H1 (cell line): ENCODE measurements around the gene JPH3. TPM values are rescaled to one million over a fixed set of nuclear protein-coding genes. Genes with fewer than 3 reads are reported as not detected.

Experiments
- CTCF ChIA-PET: fragments of 300-600 bp; sonication (Branson Sonifier 250); formaldehyde crosslinking; loops from one replicate; lab custom pipeline; 2021; ENCODE audit not compliant: partially characterized antibody; lab: Charles Lee
- POLR2A ChIA-PET: fragments of 300-600 bp; sonication (Branson Sonifier 250); formaldehyde crosslinking; loops from one replicate; lab custom pipeline; 2021; ENCODE audit warnings: inconsistent platforms; ENCODE audit not compliant: partially characterized antibody; lab: Charles Lee
- DNase-seq, 2 experiments: peaks; one replicate each; pipeline versions ENCODE4 v3.0.0 to v3.0.0-alpha.2; 2010 to 2022; ENCODE audit warnings: low spot score in 2 of 2, low read depth in 1 of 2, mixed read lengths in 1 of 2
- FAIRE-seq: peaks from 2 replicates; lab custom pipeline; 2011; peaks lifted over from hg19 to GRCh38; lab: Jason Lieb, UNC
- H2AFZ ChIP-seq: 2 replicates; pipeline ENCODE4 v1.8.1; 2012; ENCODE audit warnings: low read length, inconsistent platforms
- H2AK5ac ChIP-seq: 2 replicates; pipeline ENCODE4 v1.6.1; 2013; ENCODE audit warnings: low read depth, low read length
- H2BK120ac ChIP-seq: replicated peaks from 2 replicates; pipeline ENCODE3; 2013; ENCODE audit warnings: low read depth, low read length, inconsistent platforms
- H2BK12ac ChIP-seq: 2 replicates; pipeline ENCODE4 v1.6.1; 2013; ENCODE audit warnings: low read depth, low read length
- H2BK15ac ChIP-seq: 2 replicates; pipeline ENCODE4 v1.6.1; 2013; ENCODE audit warnings: low read length
- H2BK20ac ChIP-seq: 2 replicates; pipeline ENCODE4 v1.6.1; 2013; ENCODE audit warnings: low read length
- H2BK5ac ChIP-seq: 2 replicates; pipeline ENCODE4 v1.6.1; 2013; ENCODE audit warnings: low read depth, low read length
- H3K14ac ChIP-seq: 2 replicates; pipeline ENCODE4 v1.6.1; 2013; ENCODE audit warnings: inconsistent platforms; ENCODE audit not compliant: insufficient read length
- H3K18ac ChIP-seq: 2 replicates; pipeline ENCODE4 v1.6.1; 2013; ENCODE audit warnings: low read length; ENCODE audit errors: extremely low read depth
- H3K23ac ChIP-seq: 2 replicates; pipeline ENCODE4 v1.6.1; 2013; ENCODE audit warnings: inconsistent platforms; ENCODE audit not compliant: insufficient read length
- H3K23me2 ChIP-seq: 2 replicates; pipeline ENCODE4 v1.6.1; 2013; ENCODE audit warnings: low read depth, low read length
- H3K27ac ChIP-seq: 2 replicates; pipeline ENCODE4 v1.6.1; 2011; ENCODE audit warnings: low read depth, low read length, inconsistent platforms
- H3K27me3 ChIP-seq, 4 experiments: replicated peaks in 1 of 4; 1 replicate in 1 of 4; 2 replicates in 3 of 4; pipeline versions ENCODE4 v1.6.1 to v1.8.1; 2011 to 2013; ENCODE audit warnings: low read length in 3 of 4, mild to moderate bottlenecking in 3 of 4, inconsistent platforms in 2 of 4, mixed read lengths in 2 of 4, moderate library complexity in 1 of 4; ENCODE audit not compliant: control insufficient read depth in 3 of 4, insufficient read depth in 3 of 4; ENCODE audit errors: extremely low read depth in 1 of 4
- H3K36me3 ChIP-seq, 4 experiments: 2 replicates each; pipeline versions ENCODE4 v1.6.1 to v1.8.1; 2011 to 2013; ENCODE audit warnings: mild to moderate bottlenecking in 4 of 4, low read length in 3 of 4, moderate library complexity in 2 of 4, control low read depth in 1 of 4, inconsistent platforms in 1 of 4; ENCODE audit not compliant: insufficient read depth in 4 of 4, control insufficient read depth in 2 of 4
- H3K4ac ChIP-seq: replicated peaks from 2 replicates; pipeline ENCODE3; 2013; ENCODE audit warnings: low read length, low read depth, mixed read lengths, inconsistent platforms; ENCODE audit not compliant: insufficient read length
- H3K4me1 ChIP-seq, 4 experiments: replicated peaks in 1 of 4; 1 replicate in 1 of 4; 2 replicates in 3 of 4; pipeline versions ENCODE4 v1.6.1 to v1.8.1; 2011 to 2013; ENCODE audit warnings: low read length in 3 of 4, inconsistent platforms in 2 of 4, mixed read lengths in 1 of 4; ENCODE audit not compliant: insufficient read depth in 4 of 4, control insufficient read depth in 3 of 4
- H3K4me2 ChIP-seq, 2 experiments: 2 replicates each; pipeline versions ENCODE4 v1.6.1 to v1.8.1; 2011 to 2013; ENCODE audit warnings: low read depth in 2 of 2, low read length in 2 of 2, control low read depth in 1 of 2, inconsistent platforms in 1 of 2, mild to moderate bottlenecking in 1 of 2; ENCODE audit not compliant: insufficient read depth in 1 of 2
- H3K4me3 ChIP-seq, 4 experiments: fragments of 200-600, 300-600 bp in 1 of 4; sonication (generic), shearing (Covaris generic), sonication (Bioruptor Twin) in 1 of 4; 2 replicates each; pipeline versions ENCODE4 v1.5.1 to v1.8.1; 2011 to 2016; ENCODE audit warnings: low read length in 4 of 4, low read depth in 3 of 4, control low read depth in 2 of 4, inconsistent platforms in 2 of 4, mild to moderate bottlenecking in 2 of 4, mixed read lengths in 1 of 4, moderate library complexity in 1 of 4; ENCODE audit not compliant: insufficient read depth in 2 of 4; ENCODE audit errors: extremely low read depth in 1 of 4
- H3K56ac ChIP-seq: replicated peaks from 2 replicates; pipeline ENCODE3; 2013; ENCODE audit warnings: low read depth, mild to moderate bottlenecking, mixed read lengths, low read length, inconsistent platforms; ENCODE audit not compliant: insufficient read length
- H3K79me1 ChIP-seq: 2 replicates; pipeline ENCODE4 v1.6.1; 2013; ENCODE audit warnings: low read depth, low read length, control low read depth
- H3K79me2 ChIP-seq, 2 experiments: 2 replicates each; pipeline versions ENCODE4 v1.6.1 to v1.8.1; 2012 to 2013; ENCODE audit warnings: low read length in 2 of 2, mild to moderate bottlenecking in 2 of 2, inconsistent platforms in 1 of 2; ENCODE audit not compliant: insufficient read depth in 2 of 2, control insufficient read depth in 1 of 2
- H3K9ac ChIP-seq, 4 experiments: replicated peaks in 1 of 4; 1 replicate in 1 of 4; 2 replicates in 3 of 4; pipeline versions ENCODE4 v1.6.1 to v1.8.1; 2011 to 2013; ENCODE audit warnings: low read depth in 3 of 4, low read length in 3 of 4, control low read depth in 2 of 4, mild to moderate bottlenecking in 2 of 4, moderate library complexity in 2 of 4, inconsistent platforms in 1 of 4; ENCODE audit errors: extremely low read depth in 1 of 4
- H3K9me3 ChIP-seq, 2 experiments: 2 replicates each; pipeline versions ENCODE4 v1.6.1 to v1.8.1; 2012 to 2013; ENCODE audit warnings: mild to moderate bottlenecking in 2 of 2, moderate library complexity in 2 of 2, control low read depth in 1 of 2, inconsistent platforms in 1 of 2, low read depth in 1 of 2, low read length in 1 of 2, mixed read lengths in 1 of 2; ENCODE audit not compliant: insufficient read depth in 2 of 2
- H4K20me1 ChIP-seq, 2 experiments: replicated peaks in 1 of 2; 2 replicates each; pipeline versions ENCODE3 to v1.8.1; 2011 to 2013; ENCODE audit warnings: inconsistent platforms in 2 of 2, low read length in 2 of 2, mild to moderate bottlenecking in 1 of 2; ENCODE audit not compliant: insufficient read depth in 2 of 2, control insufficient read depth in 1 of 2
- H4K5ac ChIP-seq: 2 replicates; pipeline ENCODE4 v1.6.1; 2013; ENCODE audit warnings: low read length, low read depth, mixed read lengths, inconsistent platforms; ENCODE audit not compliant: insufficient read length
- H4K8ac ChIP-seq: 2 replicates; pipeline ENCODE4 v1.8.0; 2013; ENCODE audit warnings: mild to moderate bottlenecking, moderate library complexity, low read length, inconsistent platforms; ENCODE audit not compliant: insufficient read depth; ENCODE audit errors: extremely low read depth
- H4K91ac ChIP-seq: replicated peaks from 2 replicates; pipeline ENCODE3; 2013; ENCODE audit warnings: low read length, mixed read lengths, inconsistent platforms; ENCODE audit not compliant: insufficient read length
- ATF2 ChIP-seq: IDR thresholded peaks from 2 replicates; pipeline ENCODE4 v1.6.1; 2012; ENCODE audit warnings: low read length, inconsistent platforms
- BCL11A ChIP-seq, 2 experiments: IDR thresholded peaks; one replicate each; pipeline ENCODE4 v1.6.1; 2011; ENCODE audit warnings: low read depth in 2 of 2, low read length in 2 of 2, mild to moderate bottlenecking in 2 of 2
- E2F6 ChIP-seq: IDR thresholded peaks from 2 replicates; pipeline ENCODE4 v1.6.1; 2012; ENCODE audit warnings: inconsistent platforms
- JUN ChIP-seq: IDR thresholded peaks from 2 replicates; pipeline ENCODE4 v1.6.1; 2011; ENCODE audit warnings: low read depth, mild to moderate bottlenecking, improper control_type of control experiment, low read length
- NRF1 ChIP-seq: IDR thresholded peaks from 2 replicates; pipeline ENCODE4 v1.6.1; 2011; ENCODE audit warnings: mild to moderate bottlenecking, low read depth, low read length, improper control_type of control experiment
- POLR2AphosphoS5 ChIP-seq: IDR thresholded peaks from 2 replicates; pipeline ENCODE4 v1.6.1; 2011; ENCODE audit warnings: low read depth, low read length
- SIX5 ChIP-seq: IDR thresholded peaks from 2 replicates; pipeline ENCODE4 v1.6.1; 2011; ENCODE audit warnings: mild to moderate bottlenecking, low read depth, low read length
- SP1 ChIP-seq: IDR thresholded peaks from 2 replicates; pipeline ENCODE4 v1.6.1; 2011; ENCODE audit warnings: low read depth, low read length
- TAF1 ChIP-seq: IDR thresholded peaks from 2 replicates; pipeline ENCODE4 v1.6.1; 2011; ENCODE audit warnings: mild to moderate bottlenecking, low read depth, low read length
- TEAD4 ChIP-seq: IDR thresholded peaks from 2 replicates; pipeline ENCODE4 v1.6.1; 2012; ENCODE audit warnings: low read depth, low read length, inconsistent platforms, mixed read lengths
- WGBS, 2 experiments: shearing (Covaris generic) in 1 of 2; methylation state at CpG; one replicate each; pipeline versions ENCODE4 v1.1.6 to v1.1.7; 2013 to 2015; ENCODE audit warnings: low lambda C conversion rate in 2 of 2, mixed read lengths in 2 of 2, inconsistent platforms in 1 of 2, low coverage in 1 of 2, missing lambda C conversion rate in 1 of 2; ENCODE audit not compliant: insufficient replicate concordance in 2 of 2, insufficient coverage in 1 of 2, insufficient read length in 1 of 2; ENCODE audit errors: extremely low coverage in 1 of 2, missing lambda C conversion rate in 1 of 2; 5-methylcytosine and 5-hydroxymethylcytosine counted together
- polyA plus RNA-seq, 7 experiments: library from polyadenylated mRNA; depleted of rRNA in 3 of 7; stranded (reverse) in 5 of 7; unstranded in 2 of 7; fragments of >200 nt in 5 of 7; fragments of 200-250 nt in 2 of 7; gene quantifications; 1 replicate in 5 of 7; 2 replicates in 1 of 7; 4 replicates in 1 of 7; pipeline versions ENCODE4 v1.2.1 to v1.2.3, GENCODE V29; 2011 to 2013; ENCODE audit warnings: missing spikeins in 2 of 7, mixed read lengths in 2 of 7
- total RNA-seq: library from RNA; stranded (reverse); fragmentation: NEBNext Ultra II Directional; extraction: Animal tissue kit (Norgen Biotek cat#: 25700); gene quantifications from 2 replicates; pipeline ENCODE4 v1.2.1, GENCODE V29; 2021

The JPH3 gene
- total and polyA plus RNA-seq, 2 of the 8 experiments (the other 6 are each of a cell fraction or from before 2014, with no cell fraction given) = 10.3 to 28.3 TPM

- no peak overlapping the region for H3K27ac ChIP-seq
- no peak overlapping the region; the same call in 1 of the 2 replicates for H2BK5ac ChIP-seq
- no peak overlapping the region for H3K18ac ChIP-seq
- H2BK120ac ChIP-seq = no peak overlapping the region
- no peak overlapping the region for H3K4ac ChIP-seq
- no peak for FAIRE-seq
- no peak overlapping the region for H3K9ac ChIP-seq
- H2BK15ac ChIP-seq = no peak overlapping the region
- no peaks in the 10 kb centered on the region for H3K27me3 ChIP-seq
- H2BK20ac ChIP-seq = no peak overlapping the region
- H3K23ac ChIP-seq = no peak overlapping the region
- WGBS, 2 experiments = 89% methylated on average over 33 of the region's 33 CpGs; no CpG with 5 or more reads in 1 of the 2 experiments
- H3K23me2 ChIP-seq = no peaks in the 10 kb centered on the region
- no peak for DNase-seq
- H3K36me3 ChIP-seq = peaks cover 0 to 9% (median 3%) of the 10 kb centered on the region in 4 experiments; a peak in 3 of 8 replicates
- H2AFZ ChIP-seq = no peak overlapping the region
- H4K8ac ChIP-seq = peak overlapping the region; percentile 86; the same call in 1 of the 2 replicates
- no peak overlapping the region for H4K91ac ChIP-seq
- H3K14ac ChIP-seq = no peak overlapping the region
- no peak overlapping the region for H2AK5ac ChIP-seq
- H3K4me3 ChIP-seq = no peak overlapping the region
- H3K79me2 ChIP-seq = no peaks in the 10 kb centered on the region; a peak in 1 of 4 replicates
- no peak overlapping the region for H3K56ac ChIP-seq
- ChIA-PET POLR2A (no interaction called here), CTCF (interaction anchor here (0.9 to 5.6 kb wide), 11 partner anchors 8 to 231 kb away, joined by 3 to 41 read pairs (median 6); no protein-coding TSS in a partner anchor)
- H4K20me1 ChIP-seq = peaks cover 0 to 7% of the 10 kb centered on the region in 2 experiments
- H3K79me1 ChIP-seq = peaks cover 8% of the 10 kb centered on the region
- no peak overlapping the region for H2BK12ac ChIP-seq
- H3K9me3 ChIP-seq = peaks cover 0 to 3% of the 10 kb centered on the region in 2 experiments; a peak in 1 of 4 replicates
- peaks cover 0 to 4% (median 0%) of the 10 kb centered on the region in 4 experiments; a peak in 2 of 7 replicates for H3K4me1 ChIP-seq
- H3K4me2 ChIP-seq = no peak overlapping the region
- no peak overlapping the region for H4K5ac ChIP-seq
- TF ChIP-seq POLR2AphosphoS5 (no peak), JUN (no peak), ATF2 (no peak), TEAD4 (no peak), NRF1 (no peak), SP1 (no peak), E2F6 (no peak), SIX5 (no peak), TAF1 (no peak), BCL11A (IDR thresholded peaks at IDR 0.05; ENCODE audit: low read depth in 2 of 2, low read length in 2 of 2) (no peak)
Observed at GRCh38 chr16:87647431-87648185, 45.3 kb downstream of the JPH3 start.
